GM13977 (cell line): Measurements from ENCODE around the gene AOAH.

Experiments used
- DNase-seq: peaks from one replicate; pipeline ENCODE4 v3.0.0; 2012; ENCODE audit warnings: low spot score
- CTCF ChIP-seq: IDR thresholded peaks from 2 replicates; pipeline ENCODE4 v1.5.1; 2012; ENCODE audit warnings: mild to moderate bottlenecking, control low read depth; ENCODE audit not compliant: insufficient read depth; ENCODE audit errors: extremely low read depth, missing control alignments
- in situ Hi-C: fragments of 300-500 bp; cut with MboI; formaldehyde crosslinking; loops from one replicate; pipeline ENCODE4 v1.12.0; 2022; ENCODE audit warnings: low sequenced_read_pairs, low pct_unique_long_range_greater_than_20kb, mixed read lengths, inconsistent platforms; ENCODE audit not compliant: unreplicated experiment

Gene AOAH

GRCh38 chr7:36599645-36600313 lies 124.5 kb downstream of the AOAH start:
- no peak for TF ChIP-seq CTCF
- in situ Hi-C loops: no loop called here
- no peak for DNase-seq

- in situ Hi-C loops: no loop called here
- no peak for TF ChIP-seq CTCF
- DNase-seq: no peak
These were observed 126.1 kb downstream of the AOAH start for GRCh38 chr7:36598054-36598674.

GRCh38 chr7:36597090-36597773 lies 127.1 kb downstream of the AOAH start:
- DNase-seq: no peak
- TF ChIP-seq CTCF: no peak
- in situ Hi-C loops: no loop called here

GRCh38 chr7:36594445-36594844 lies 129.8 kb downstream of the AOAH start:
- no peak for DNase-seq
- in situ Hi-C loops: no loop called here
- TF ChIP-seq CTCF: no peak

GRCh38 chr7:36591636-36592035 lies 132.7 kb downstream of the AOAH start:
- no peak for DNase-seq
- TF ChIP-seq CTCF: no peak
- in situ Hi-C loops: no loop called here

- no peak for TF ChIP-seq CTCF
- DNase-seq: no peak
- in situ Hi-C loops: no loop called here
These were observed 134.9 kb downstream of the AOAH start for GRCh38 chr7:36589391-36589790.
